ENCODE measurements around the gene SUGCT. TPM values are rescaled to one million over a fixed set of nuclear protein-coding genes. Genes with fewer than 3 reads are reported as not detected.

Gene SUGCT
- total and polyA plus RNA-seq, 2 of the 8 experiments (the other 6 are each of a cell fraction or from before 2014, with no cell fraction given), result 2.8 to 5.4 TPM

- no peak overlapping the region for H3K23ac ChIP-seq (ENCODE audit: insufficient read length)
- H3K79me2 ChIP-seq (ENCODE audit: control insufficient read depth in 1 of 2, insufficient read depth in 2 of 2, low read length in 2 of 2), result no peaks in the 10 kb centered on the region
- no peaks in the 10 kb centered on the region for H4K20me1 ChIP-seq (replicated peaks in 1 of 2; ENCODE audit: control insufficient read depth in 1 of 2, insufficient read depth in 2 of 2, low read length in 2 of 2)
- no peaks in the 10 kb centered on the region; a peak in 2 of 7 replicates for H3K27me3 ChIP-seq (replicated peaks in 1 of 4; ENCODE audit: control insufficient read depth in 3 of 4, extremely low read depth in 1 of 4, insufficient read depth in 3 of 4, low read length in 3 of 4)
- DNase-seq (ENCODE audit: low read depth in 1 of 2, low spot score in 2 of 2) (no peak), FAIRE-seq (no peak)
- ChIA-PET POLR2A (ENCODE audit: partially characterized antibody) (no interaction called here), CTCF (ENCODE audit: partially characterized antibody) (interaction anchor here (0.6 to 2.0 kb wide), 26 partner anchors 8 to 803 kb away, joined by 3 to 11 read pairs (median 3); no protein-coding TSS in a partner anchor)
- H2BK15ac ChIP-seq (ENCODE audit: low read length), result no peak overlapping the region
- no peaks in the 10 kb centered on the region for H3K9me3 ChIP-seq (ENCODE audit: insufficient read depth in 2 of 2, low read depth in 1 of 2, low read length in 1 of 2)
- 55% methylated on average over 7 of the region's 7 CpGs; no CpG with 5 or more reads in 1 of the 2 experiments for WGBS, 2 experiments (ENCODE audit: extremely low coverage in 1 of 2, insufficient coverage in 1 of 2, insufficient read length in 1 of 2, insufficient replicate concordance in 2 of 2, low coverage in 1 of 2, low lambda C conversion rate in 2 of 2, missing lambda C conversion rate in 1 of 2)
- H2AK5ac ChIP-seq (ENCODE audit: low read depth, low read length), result no peak overlapping the region
- no peak overlapping the region for H2BK120ac ChIP-seq (replicated peaks; ENCODE audit: low read depth, low read length)
- no peak overlapping the region for H3K18ac ChIP-seq (ENCODE audit: extremely low read depth, low read length)
- no peaks in the 10 kb centered on the region for H3K23me2 ChIP-seq (ENCODE audit: low read depth, low read length)
- no peak overlapping the region for H3K4me3 ChIP-seq (ENCODE audit: extremely low read depth in 1 of 4, insufficient read depth in 2 of 4, low read depth in 3 of 4, low read length in 4 of 4)
- H3K79me1 ChIP-seq (ENCODE audit: low read depth, low read length), result no peaks in the 10 kb centered on the region
- no peak overlapping the region for H2BK5ac ChIP-seq (ENCODE audit: low read depth, low read length)
- H3K56ac ChIP-seq (replicated peaks; ENCODE audit: insufficient read length, low read depth, low read length), result no peak overlapping the region
- no peaks in the 10 kb centered on the region for H3K36me3 ChIP-seq (ENCODE audit: control insufficient read depth in 2 of 4, insufficient read depth in 4 of 4, low read length in 3 of 4)
- H3K4ac ChIP-seq (replicated peaks; ENCODE audit: insufficient read length, low read depth, low read length), result no peak overlapping the region
- H4K5ac ChIP-seq (ENCODE audit: insufficient read length, low read depth, low read length), result no peak overlapping the region
- H3K4me2 ChIP-seq (ENCODE audit: insufficient read depth in 1 of 2, low read depth in 2 of 2, low read length in 2 of 2), result no peak overlapping the region
- no peak overlapping the region for H3K27ac ChIP-seq (ENCODE audit: low read depth, low read length)
- H4K91ac ChIP-seq (replicated peaks; ENCODE audit: insufficient read length, low read length), result no peak overlapping the region
- no peaks in the 10 kb centered on the region for H3K4me1 ChIP-seq (replicated peaks in 1 of 4; ENCODE audit: control insufficient read depth in 3 of 4, insufficient read depth in 4 of 4, low read length in 3 of 4)
- H2AFZ ChIP-seq (ENCODE audit: low read length), result no peak overlapping the region
- no peak overlapping the region for H4K8ac ChIP-seq (ENCODE audit: extremely low read depth, insufficient read depth, low read length)
- no peak overlapping the region for H2BK20ac ChIP-seq (ENCODE audit: low read length)
- H2BK12ac ChIP-seq (ENCODE audit: low read depth, low read length), result no peak overlapping the region
- TF ChIP-seq, protein P1, sequence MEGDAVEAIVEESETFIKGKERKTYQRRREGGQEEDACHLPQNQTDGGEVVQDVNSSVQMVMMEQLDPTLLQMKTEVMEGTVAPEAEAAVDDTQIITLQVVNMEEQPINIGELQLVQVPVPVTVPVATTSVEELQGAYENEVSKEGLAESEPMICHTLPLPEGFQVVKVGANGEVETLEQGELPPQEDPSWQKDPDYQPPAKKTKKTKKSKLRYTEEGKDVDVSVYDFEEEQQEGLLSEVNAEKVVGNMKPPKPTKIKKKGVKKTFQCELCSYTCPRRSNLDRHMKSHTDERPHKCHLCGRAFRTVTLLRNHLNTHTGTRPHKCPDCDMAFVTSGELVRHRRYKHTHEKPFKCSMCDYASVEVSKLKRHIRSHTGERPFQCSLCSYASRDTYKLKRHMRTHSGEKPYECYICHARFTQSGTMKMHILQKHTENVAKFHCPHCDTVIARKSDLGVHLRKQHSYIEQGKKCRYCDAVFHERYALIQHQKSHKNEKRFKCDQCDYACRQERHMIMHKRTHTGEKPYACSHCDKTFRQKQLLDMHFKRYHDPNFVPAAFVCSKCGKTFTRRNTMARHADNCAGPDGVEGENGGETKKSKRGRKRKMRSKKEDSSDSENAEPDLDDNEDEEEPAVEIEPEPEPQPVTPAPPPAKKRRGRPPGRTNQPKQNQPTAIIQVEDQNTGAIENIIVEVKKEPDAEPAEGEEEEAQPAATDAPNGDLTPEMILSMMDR (IDR thresholded peaks at IDR 0.05; ENCODE audit: control extremely low read depth in 1 of 3, insufficient read depth in 1 of 3, low read depth in 1 of 3, low read length in 3 of 3), result peak in 2 of 3 experiments; percentile 23 to 46; a peak in 2 of 4 replicates
- TF ChIP-seq GTF2F1 (IDR thresholded peaks at IDR 0.05; ENCODE audit: borderline replicate concordance, low read depth, low read length) (no peak), MAFK (IDR thresholded peaks at IDR 0.05; ENCODE audit: low read depth, low read length) (no peak), RAD21 (IDR thresholded peaks at IDR 0.05 in 1 of 2, conservative IDR thresholded peaks at IDR 0.05 in 1 of 2; ENCODE audit: low read depth in 2 of 2, low read length in 2 of 2) (peak; percentile 61 to 62; a peak in 3 of 4 replicates)
- H3K14ac ChIP-seq (ENCODE audit: insufficient read length), result no peak overlapping the region
- H3K9ac ChIP-seq (replicated peaks in 1 of 4; ENCODE audit: extremely low read depth in 1 of 4, low read depth in 3 of 4, low read length in 3 of 4), result no peak overlapping the region
Observed at GRCh38 chr7:40232242-40232893, 97.6 kb downstream of the SUGCT start.
